Measurements from ENCODE around the gene ARVCF. TPM values are rescaled to one million over a fixed set of nuclear protein-coding genes. Genes with fewer than 3 reads are reported as not detected.

ARVCF gene
- total RNA-seq, 1 donor from 2014 or later = 74.5 TPM

- Histone ChIP-seq H3K36me3 (ENCODE audit: control insufficient read depth, insufficient read depth, low read length) (no peaks in the 10 kb centered on the region), H3K4me3 (ENCODE audit: low read depth, low read length) (no peak overlapping the region), H3K27me3 (ENCODE audit: control insufficient read depth, insufficient read depth, low read length) (no peaks in the 10 kb centered on the region)
- TF ChIP-seq, protein P1, sequence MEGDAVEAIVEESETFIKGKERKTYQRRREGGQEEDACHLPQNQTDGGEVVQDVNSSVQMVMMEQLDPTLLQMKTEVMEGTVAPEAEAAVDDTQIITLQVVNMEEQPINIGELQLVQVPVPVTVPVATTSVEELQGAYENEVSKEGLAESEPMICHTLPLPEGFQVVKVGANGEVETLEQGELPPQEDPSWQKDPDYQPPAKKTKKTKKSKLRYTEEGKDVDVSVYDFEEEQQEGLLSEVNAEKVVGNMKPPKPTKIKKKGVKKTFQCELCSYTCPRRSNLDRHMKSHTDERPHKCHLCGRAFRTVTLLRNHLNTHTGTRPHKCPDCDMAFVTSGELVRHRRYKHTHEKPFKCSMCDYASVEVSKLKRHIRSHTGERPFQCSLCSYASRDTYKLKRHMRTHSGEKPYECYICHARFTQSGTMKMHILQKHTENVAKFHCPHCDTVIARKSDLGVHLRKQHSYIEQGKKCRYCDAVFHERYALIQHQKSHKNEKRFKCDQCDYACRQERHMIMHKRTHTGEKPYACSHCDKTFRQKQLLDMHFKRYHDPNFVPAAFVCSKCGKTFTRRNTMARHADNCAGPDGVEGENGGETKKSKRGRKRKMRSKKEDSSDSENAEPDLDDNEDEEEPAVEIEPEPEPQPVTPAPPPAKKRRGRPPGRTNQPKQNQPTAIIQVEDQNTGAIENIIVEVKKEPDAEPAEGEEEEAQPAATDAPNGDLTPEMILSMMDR (IDR thresholded peaks at IDR 0.05; ENCODE audit: insufficient read depth, low read length, poor library complexity, severe bottlenecking) = no peak
- no peak for DNase-seq (ENCODE audit: low read depth)
Measured at GRCh38 chr22:19981961-19982920, 34.4 kb downstream of the ARVCF start.

- DNase-seq (ENCODE audit: low read depth) = no peak
- Histone ChIP-seq H3K4me3 (ENCODE audit: low read depth, low read length) (no peak overlapping the region), H3K36me3 (ENCODE audit: control insufficient read depth, insufficient read depth, low read length) (no peaks in the 10 kb centered on the region), H3K27me3 (ENCODE audit: control insufficient read depth, insufficient read depth, low read length) (no peaks in the 10 kb centered on the region)
- TF ChIP-seq, protein P1 (IDR thresholded peaks at IDR 0.05; ENCODE audit: insufficient read depth, low read length, poor library complexity, severe bottlenecking) = no peak
Measured at GRCh38 chr22:19981171-19981960, 35.3 kb downstream of the ARVCF start.

- Histone ChIP-seq H3K36me3 (ENCODE audit: control insufficient read depth, insufficient read depth, low read length) (no peaks in the 10 kb centered on the region), H3K4me3 (ENCODE audit: low read depth, low read length) (no peak overlapping the region), H3K27me3 (ENCODE audit: control insufficient read depth, insufficient read depth, low read length) (no peaks in the 10 kb centered on the region)
- no peak for DNase-seq (ENCODE audit: low read depth)
- TF ChIP-seq, protein P1 (IDR thresholded peaks at IDR 0.05; ENCODE audit: insufficient read depth, low read length, poor library complexity, severe bottlenecking) = no peak
Measured at GRCh38 chr22:19980766-19981165, 35.9 kb downstream of the ARVCF start.

- Histone ChIP-seq H3K27me3 (ENCODE audit: control insufficient read depth, insufficient read depth, low read length) (no peaks in the 10 kb centered on the region), H3K36me3 (ENCODE audit: control insufficient read depth, insufficient read depth, low read length) (no peaks in the 10 kb centered on the region), H3K4me3 (ENCODE audit: low read depth, low read length) (no peak overlapping the region)
- TF ChIP-seq, protein P1 (IDR thresholded peaks at IDR 0.05; ENCODE audit: insufficient read depth, low read length, poor library complexity, severe bottlenecking) = no peak
- DNase-seq (ENCODE audit: low read depth) = no peak
Measured at GRCh38 chr22:19979712-19980493, 36.7 kb downstream of the ARVCF start.

- Histone ChIP-seq H3K36me3 (ENCODE audit: control insufficient read depth, insufficient read depth, low read length) (no peaks in the 10 kb centered on the region), H3K27me3 (ENCODE audit: control insufficient read depth, insufficient read depth, low read length) (no peaks in the 10 kb centered on the region), H3K4me3 (ENCODE audit: low read depth, low read length) (no peak overlapping the region)
- TF ChIP-seq, protein P1 (IDR thresholded peaks at IDR 0.05; ENCODE audit: insufficient read depth, low read length, poor library complexity, severe bottlenecking) = no peak
- DNase-seq (ENCODE audit: low read depth) = no peak
Measured at GRCh38 chr22:19978748-19979147, 37.9 kb downstream of the ARVCF start.

Data from kidney epithelial cell (primary cell).